ENCODE data around the gene PPP1R13L. TPM values are rescaled to one million over a fixed set of nuclear protein-coding genes. Genes with fewer than 3 reads are reported as not detected.
A peak's percentile ranks its signal among the peaks of the same experiment; 100 is the strongest.

PPP1R13L gene
- total RNA-seq, 2 donors from 2014 or later: 17.9 to 26.4 TPM

GRCh38 chr19:45391346-45391745 lies 13.5 kb downstream of the PPP1R13L start:
- Mint-ChIP-seq H3K27me3 (ENCODE audit: insufficient read depth) (peaks cover 27% of the 10 kb centered on the region), H3K4me3 (no peak overlapping the region), H3K27ac (no peak overlapping the region), H3K9me3 (no peaks in the 10 kb centered on the region), H3K36me3 (ENCODE audit: low read depth) (peaks cover 8% of the 10 kb centered on the region), H3K4me1 (peaks cover 2% of the 10 kb centered on the region)
- no peak for TF ChIP-seq CTCF (conservative IDR thresholded peaks at IDR 0.05)
- H3K9me3 ChIP-seq (ENCODE audit: control insufficient read depth, low read length): no peaks in the 10 kb centered on the region
- H3K36me3 ChIP-seq (ENCODE audit: control insufficient read depth, insufficient read depth, low read length): peaks cover 14% of the 10 kb centered on the region
- H3K27me3 ChIP-seq (ENCODE audit: control insufficient read depth, insufficient read depth, low read length, poor library complexity, severe bottlenecking): no peaks in the 10 kb centered on the region
- no peak overlapping the region for H3K9ac ChIP-seq (ENCODE audit: extremely low read depth, low read length, poor library complexity, severe bottlenecking)
- H3K4me1 ChIP-seq (ENCODE audit: control insufficient read depth, insufficient read depth, low read length): no peaks in the 10 kb centered on the region
- DNase-seq: peak; percentile 73
- no peak overlapping the region for H3K4me3 ChIP-seq (ENCODE audit: low read length)
- H3K27ac ChIP-seq (ENCODE audit: low read depth, low read length): no peak overlapping the region
- 90 to 100% methylated on average over 1 to 3 of the region's 3 CpGs for WGBS, 2 experiments (ENCODE audit: insufficient coverage in 1 of 2, insufficient read length in 1 of 2)

- H3K27me3 Mint-ChIP-seq (ENCODE audit: insufficient read depth): peaks cover 30% of the 10 kb centered on the region
- no peaks in the 10 kb centered on the region for H3K9me3 Mint-ChIP-seq
- no peak overlapping the region for H3K27ac Mint-ChIP-seq
- no peak overlapping the region for H3K27ac ChIP-seq (ENCODE audit: low read depth, low read length)
- no peak overlapping the region for H3K4me3 ChIP-seq (ENCODE audit: low read length)
- no peak overlapping the region for H3K4me3 Mint-ChIP-seq
- H3K9me3 ChIP-seq (ENCODE audit: control insufficient read depth, low read length): no peaks in the 10 kb centered on the region
- 96 to 97% methylated on average over 41 to 75 of the region's 75 CpGs for WGBS, 2 experiments (ENCODE audit: insufficient coverage in 1 of 2, insufficient read length in 1 of 2)
- no peaks in the 10 kb centered on the region for H3K4me1 Mint-ChIP-seq
- peaks cover 5% of the 10 kb centered on the region for H3K36me3 ChIP-seq (ENCODE audit: control insufficient read depth, insufficient read depth, low read length)
- H3K36me3 Mint-ChIP-seq (ENCODE audit: low read depth): peaks cover 5% of the 10 kb centered on the region
- H3K4me1 ChIP-seq (ENCODE audit: control insufficient read depth, insufficient read depth, low read length): no peaks in the 10 kb centered on the region
- peak; percentile 19 for TF ChIP-seq CTCF (conservative IDR thresholded peaks at IDR 0.05)
- peak; percentile 75 for DNase-seq
- no peak overlapping the region for H3K9ac ChIP-seq (ENCODE audit: extremely low read depth, low read length, poor library complexity, severe bottlenecking)
- no peaks in the 10 kb centered on the region for H3K27me3 ChIP-seq (ENCODE audit: control insufficient read depth, insufficient read depth, low read length, poor library complexity, severe bottlenecking)
These were observed 19.3 kb downstream of the PPP1R13L start for GRCh38 chr19:45385392-45386221.

- Histone ChIP-seq H3K9ac (ENCODE audit: extremely low read depth, low read length, poor library complexity, severe bottlenecking) (no peak overlapping the region), H3K4me3 (ENCODE audit: low read length) (no peak overlapping the region), H3K4me1 (ENCODE audit: control insufficient read depth, insufficient read depth, low read length) (no peaks in the 10 kb centered on the region), H3K27ac (ENCODE audit: low read depth, low read length) (no peak overlapping the region), H3K36me3 (ENCODE audit: control insufficient read depth, insufficient read depth, low read length) (peaks cover 5% of the 10 kb centered on the region), H3K27me3 (ENCODE audit: control insufficient read depth, insufficient read depth, low read length, poor library complexity, severe bottlenecking) (no peaks in the 10 kb centered on the region), H3K9me3 (ENCODE audit: control insufficient read depth, low read length) (no peaks in the 10 kb centered on the region)
- H3K9me3 Mint-ChIP-seq: no peaks in the 10 kb centered on the region
- H3K4me3 Mint-ChIP-seq: no peak overlapping the region
- 95 to 96% methylated on average over 25 to 29 of the region's 29 CpGs for WGBS, 2 experiments (ENCODE audit: insufficient coverage in 1 of 2, insufficient read length in 1 of 2)
- no peaks in the 10 kb centered on the region for H3K36me3 Mint-ChIP-seq (ENCODE audit: low read depth)
- H3K27me3 Mint-ChIP-seq (ENCODE audit: insufficient read depth): peaks cover 27% of the 10 kb centered on the region
- H3K4me1 Mint-ChIP-seq: no peaks in the 10 kb centered on the region
- no peak overlapping the region for H3K27ac Mint-ChIP-seq
- DNase-seq: no peak
- no peak for TF ChIP-seq CTCF (conservative IDR thresholded peaks at IDR 0.05)
These were observed 22.4 kb downstream of the PPP1R13L start for GRCh38 chr19:45382426-45382825.
